HG02623 (cell line): ENCODE measurements around the gene CREB3.
A peak's percentile ranks its signal among the peaks of the same experiment; 100 is the strongest.

Experiments used
- ATAC-seq: cut with Tn5 transposase; IDR thresholded peaks from one replicate; pipeline ENCODE4 v1.9.1; 2021; ENCODE audit warnings: moderate library complexity; ENCODE audit not compliant: unreplicated experiment

Gene CREB3, protein sequence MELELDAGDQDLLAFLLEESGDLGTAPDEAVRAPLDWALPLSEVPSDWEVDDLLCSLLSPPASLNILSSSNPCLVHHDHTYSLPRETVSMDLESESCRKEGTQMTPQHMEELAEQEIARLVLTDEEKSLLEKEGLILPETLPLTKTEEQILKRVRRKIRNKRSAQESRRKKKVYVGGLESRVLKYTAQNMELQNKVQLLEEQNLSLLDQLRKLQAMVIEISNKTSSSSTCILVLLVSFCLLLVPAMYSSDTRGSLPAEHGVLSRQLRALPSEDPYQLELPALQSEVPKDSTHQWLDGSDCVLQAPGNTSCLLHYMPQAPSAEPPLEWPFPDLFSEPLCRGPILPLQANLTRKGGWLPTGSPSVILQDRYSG

DNA sequence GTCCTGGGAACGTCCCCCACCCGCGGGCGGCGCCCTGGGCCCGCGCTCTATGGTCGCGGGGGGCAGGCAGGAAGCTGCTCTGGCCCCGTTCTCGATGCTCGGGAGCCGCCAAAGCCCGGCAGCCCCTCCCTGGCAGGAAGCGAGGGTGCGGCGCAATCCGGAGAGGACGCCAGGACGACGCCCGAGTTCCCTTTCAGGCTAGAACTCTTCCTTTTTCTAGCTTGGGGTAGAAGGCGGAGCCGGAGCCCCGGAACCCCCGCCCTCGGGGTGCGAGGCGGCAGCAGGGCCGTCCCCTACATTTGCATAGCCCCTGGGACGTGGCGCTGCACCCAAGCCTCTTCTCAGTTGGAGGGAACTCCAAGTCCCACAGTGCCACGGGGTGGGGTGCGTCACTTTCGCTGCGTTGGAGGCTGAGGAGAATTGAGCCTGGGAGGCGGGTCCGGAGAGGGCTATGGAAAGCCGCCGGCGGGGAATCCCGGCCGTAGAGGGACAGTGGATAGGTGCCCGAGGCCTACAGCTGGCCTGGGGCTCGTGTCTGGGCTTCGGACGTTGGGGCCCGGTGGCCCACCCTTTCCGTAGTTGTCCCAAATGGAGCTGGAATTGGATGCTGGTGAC is at the start of gene CREB3, which contains the start of gene TLN1:
Gene CREB3 (plus strand): TSS at position 482 of the 615 bp plus-strand sequence. CDS start 107 bp downstream, at position 589.
Gene TLN1 (minus strand): TSS at position 11 of the 615 bp plus-strand sequence. CDS start 6,501 bp downstream, outside the sequence.
- ATAC-seq, result peak; percentile 75

DNA sequence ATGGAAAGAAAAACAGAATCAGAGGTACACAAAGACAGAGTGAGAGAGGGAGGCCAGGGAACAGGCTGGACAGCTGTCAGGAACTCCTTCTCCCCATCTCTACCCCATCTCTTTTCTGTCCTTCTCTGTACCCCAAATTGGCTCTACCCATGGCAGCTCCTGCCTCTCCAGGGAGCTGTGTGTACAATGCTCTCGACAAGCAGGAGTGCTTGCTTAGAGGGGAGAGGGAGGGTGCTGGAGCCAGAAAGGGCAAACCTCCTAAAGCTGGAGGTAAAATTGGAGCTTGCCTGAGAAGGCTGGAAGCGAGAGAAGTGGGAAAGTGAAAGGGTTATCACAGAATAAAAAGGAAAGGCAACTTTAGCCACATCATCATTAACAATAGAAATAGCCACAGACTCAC is 49.1 kb upstream of the CREB3 start:
- ATAC-seq, result no peak

DNA sequence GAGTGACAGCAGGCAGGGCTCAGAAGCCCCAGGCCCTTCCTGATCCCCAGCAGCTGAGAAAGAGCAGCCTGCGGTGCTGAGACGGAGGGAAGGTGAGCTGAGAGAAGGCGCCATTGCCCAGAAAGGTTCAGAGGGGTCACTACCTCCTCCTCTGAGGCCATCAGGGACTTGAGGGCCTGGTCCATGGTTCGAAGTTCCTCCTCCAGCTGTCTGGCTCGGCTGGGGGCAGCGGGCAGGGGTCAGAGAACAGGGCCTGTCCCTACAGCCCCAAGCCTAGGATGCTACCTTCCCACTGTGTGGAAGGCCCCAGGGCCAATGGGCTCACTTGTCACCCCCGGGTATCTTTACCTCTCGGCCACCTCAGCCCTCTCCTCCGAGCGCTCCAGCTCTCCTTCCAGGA is 47.5 kb upstream of the CREB3 start:
- ATAC-seq, result no peak

DNA sequence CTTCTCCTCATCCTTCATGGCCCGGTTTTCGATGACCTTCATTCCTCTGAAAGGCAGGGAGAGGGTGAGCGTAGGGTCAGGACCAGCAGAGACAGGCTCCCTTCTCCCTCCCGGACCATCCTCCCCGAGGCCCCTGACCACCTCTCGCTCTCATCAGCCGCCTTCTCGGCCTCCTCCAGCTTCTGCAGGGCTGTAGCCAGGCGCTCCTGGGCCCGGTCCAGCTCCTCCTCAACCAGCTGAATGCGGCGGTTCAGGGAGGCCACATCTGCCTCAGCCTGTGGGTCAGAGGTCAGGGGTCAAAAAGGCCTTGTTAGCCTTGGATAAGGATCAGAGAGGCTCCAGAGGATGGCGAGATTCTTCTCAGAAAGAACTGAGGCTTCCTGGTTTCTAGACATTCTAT is 47.0 kb upstream of the CREB3 start:
- ATAC-seq, result no peak

DNA sequence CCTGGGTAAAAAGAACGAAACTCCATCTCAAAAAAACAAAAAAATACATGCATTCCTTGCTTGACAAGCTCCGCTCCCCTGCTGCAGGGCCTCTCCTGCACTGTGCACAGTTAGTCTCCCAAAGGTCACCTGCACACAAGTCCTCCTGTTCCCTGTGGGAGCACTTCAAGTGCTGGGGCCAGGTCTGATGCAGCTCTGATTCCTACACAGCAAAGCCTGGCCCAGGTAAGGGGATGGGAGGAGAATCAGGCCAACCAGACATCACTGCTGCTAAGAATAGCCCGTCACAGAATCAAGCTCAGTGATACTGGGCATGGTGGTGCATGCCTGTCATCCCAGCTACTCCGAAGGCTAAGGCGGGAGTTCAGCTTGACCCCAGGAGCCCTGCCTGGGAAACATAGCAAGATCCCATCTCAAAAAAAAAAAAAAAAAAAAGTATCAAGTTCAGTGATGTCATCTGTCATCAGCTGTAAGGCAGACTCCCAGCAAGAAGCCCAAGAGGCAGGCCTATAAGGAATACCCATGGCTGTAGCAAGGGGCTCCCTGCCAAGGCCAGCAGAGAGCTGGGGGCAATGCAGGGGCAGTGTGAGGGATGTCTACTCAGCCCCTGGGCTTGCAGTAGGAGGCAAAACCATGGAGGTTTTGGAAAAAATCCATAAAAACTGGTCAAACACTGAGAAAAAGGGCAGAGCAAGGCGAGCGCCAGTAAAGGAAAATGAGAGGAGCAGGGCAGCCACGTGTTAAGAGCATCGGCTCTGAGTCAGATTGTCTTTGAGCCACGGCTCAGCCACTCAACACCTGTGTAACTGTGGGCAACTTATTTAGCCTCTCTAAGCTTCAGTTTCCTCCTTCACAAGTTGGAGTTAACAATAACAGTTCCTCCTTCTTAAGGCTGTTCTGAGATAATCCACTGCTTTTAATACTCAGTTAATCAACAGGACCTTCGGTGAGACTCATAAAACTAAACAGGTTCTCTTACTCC is 46.0 kb upstream of the CREB3 start:
- no peak for ATAC-seq

DNA sequence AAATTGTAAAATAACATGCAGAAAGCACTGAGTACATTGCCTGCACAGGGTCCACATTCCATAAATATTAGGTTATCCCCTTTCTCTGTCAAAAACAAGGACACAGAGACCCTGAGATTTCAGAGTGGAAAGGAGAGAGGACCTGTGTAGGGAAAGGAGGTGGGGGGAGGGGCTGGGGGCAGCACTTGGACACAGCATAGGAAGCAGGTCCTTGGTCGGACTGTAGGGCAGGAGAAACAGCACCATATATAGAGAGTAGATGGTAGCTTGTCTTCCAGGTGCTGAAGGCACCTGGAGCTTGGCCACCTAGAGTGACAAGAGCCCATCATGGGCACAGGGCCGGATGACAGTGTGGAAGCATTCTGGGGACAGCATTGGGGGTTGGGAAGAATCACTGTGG is 45.2 kb upstream of the CREB3 start:
- ATAC-seq, result no peak

DNA sequence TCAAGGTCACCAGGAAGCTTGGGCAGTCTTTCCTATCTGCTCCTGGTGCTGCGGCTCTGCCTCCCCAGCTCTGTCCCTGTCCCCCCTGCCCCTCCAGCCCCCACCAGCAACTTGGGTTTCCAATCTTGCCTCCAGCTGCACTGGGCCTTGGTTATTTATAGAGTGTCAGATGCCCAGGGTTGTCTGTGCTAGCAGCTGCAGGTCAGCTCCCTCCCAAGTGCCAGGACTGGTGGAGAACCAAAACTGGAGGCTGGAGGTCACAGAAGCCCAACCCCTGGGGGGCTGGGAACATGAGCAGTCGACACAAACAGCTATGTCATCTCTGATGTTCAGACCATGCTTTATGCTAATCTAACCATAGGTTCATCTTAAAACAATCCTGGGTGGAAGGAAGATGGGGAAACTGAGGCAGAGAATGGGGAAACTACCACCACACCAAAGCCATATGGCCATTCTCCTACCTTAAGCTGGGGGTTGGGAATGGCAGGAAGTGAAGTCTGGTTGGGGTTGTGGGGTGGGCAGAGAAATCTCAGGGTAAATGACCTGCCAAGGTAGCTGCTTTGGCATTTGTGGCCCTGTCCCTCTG is 44.4 kb upstream of the CREB3 start:
- ATAC-seq, result no peak

DNA sequence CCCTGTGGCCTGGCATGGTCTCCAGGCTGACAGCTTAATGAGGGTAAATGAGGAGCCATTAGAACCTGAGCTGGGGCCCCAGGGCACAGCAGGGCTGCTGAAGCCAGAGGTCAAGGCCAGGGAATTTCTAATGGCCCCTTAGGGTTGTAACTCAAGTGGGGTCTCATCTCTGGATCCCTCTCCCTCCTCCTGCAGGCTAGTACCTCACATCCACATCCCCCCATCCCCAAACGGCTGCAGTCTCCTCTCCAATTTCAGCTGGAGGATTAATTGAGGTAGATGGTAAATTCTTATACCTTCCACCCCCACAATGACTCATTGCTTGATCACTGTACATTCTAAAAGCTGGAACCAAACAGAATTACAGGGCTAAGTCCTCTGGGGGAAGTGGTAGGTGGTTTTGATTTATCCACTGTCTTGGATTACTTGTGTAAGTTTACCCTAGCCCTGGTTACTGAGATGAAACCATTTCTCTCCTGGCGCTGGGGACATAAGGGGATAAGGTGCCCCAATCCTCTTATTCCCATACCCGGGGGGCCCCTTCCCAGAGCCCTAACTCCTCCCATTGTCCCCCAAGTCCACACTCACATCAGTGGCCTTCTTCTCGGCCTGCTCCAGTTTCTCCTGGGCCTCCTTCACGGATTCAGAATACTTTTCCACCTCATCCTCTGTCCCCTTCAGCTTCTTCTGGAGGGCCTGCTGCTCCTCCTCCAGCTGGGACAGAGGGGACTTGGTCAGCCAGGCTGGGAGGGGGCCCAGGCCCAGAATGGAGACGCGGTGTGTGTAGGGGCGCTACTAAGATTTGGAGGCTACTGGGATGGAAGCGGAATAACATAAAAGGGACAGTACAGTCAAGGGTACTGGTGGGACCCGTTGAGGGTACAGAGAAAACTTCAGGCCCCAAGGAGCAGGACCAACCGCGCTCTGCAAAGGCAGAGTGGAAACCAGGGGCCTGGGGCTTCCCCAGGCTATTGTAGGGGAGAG is 43.6 kb upstream of the CREB3 start:
- no peak for ATAC-seq

DNA sequence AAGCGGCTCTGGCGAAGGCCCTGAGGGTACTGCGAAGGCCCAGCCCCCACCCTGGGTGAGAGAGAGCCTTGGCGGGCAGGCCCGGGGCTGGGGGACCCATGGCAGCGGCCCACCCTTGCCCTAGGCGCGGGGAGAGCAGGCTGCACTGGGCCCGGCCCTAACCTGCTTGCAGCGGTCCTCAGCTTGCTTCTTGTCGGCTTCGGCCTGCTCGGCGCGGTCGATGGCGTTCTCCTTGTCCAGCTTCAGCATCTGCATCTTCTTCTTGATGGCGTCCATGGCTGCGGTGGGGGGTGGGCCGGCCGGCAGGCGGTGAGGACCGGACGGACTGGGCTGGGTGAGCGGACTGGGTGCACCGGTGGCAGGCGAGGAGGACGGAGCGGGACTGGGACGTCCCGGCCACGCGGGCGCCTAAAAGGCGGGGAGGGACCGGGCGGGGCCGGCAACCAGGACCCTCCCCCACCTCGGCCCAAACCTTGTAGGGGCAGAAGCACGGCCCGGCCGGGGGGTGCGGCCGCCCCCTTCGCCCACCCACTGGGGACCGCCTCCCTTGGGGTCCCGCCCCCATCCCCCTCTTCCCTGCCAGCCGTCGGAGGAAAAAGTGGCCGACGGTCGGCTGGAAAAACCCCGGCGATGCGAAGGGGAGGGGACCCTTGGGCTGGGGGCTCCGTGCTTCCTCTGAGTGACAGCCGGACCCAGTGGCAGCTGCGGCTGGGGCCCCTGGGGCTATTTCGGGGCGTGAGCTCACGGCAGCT is 42.7 kb upstream of the CREB3 start, which contains the start of gene TPM2:
Gene TPM2 (minus strand): TSS at position 384 of the 752 bp plus-strand sequence. CDS start 108 bp downstream, at position 276.
- ATAC-seq, result no peak

DNA sequence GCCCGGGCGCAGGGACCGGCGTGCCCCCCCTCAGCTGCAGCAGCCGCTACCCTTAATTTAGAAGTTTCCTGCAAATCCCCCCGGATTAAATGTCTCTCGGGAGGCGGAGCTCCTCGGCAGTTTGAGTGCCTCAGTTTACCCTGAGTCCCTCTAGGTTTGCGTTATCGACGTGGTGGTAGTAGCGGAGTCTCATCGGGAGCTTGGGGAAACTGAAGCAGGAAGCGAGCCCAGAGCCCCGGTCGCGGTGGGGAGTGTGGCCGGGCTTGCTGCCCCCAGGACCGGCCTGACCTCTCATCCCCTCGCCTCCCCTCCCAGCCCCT is 42.2 kb upstream of the CREB3 start:
- ATAC-seq, result no peak

DNA sequence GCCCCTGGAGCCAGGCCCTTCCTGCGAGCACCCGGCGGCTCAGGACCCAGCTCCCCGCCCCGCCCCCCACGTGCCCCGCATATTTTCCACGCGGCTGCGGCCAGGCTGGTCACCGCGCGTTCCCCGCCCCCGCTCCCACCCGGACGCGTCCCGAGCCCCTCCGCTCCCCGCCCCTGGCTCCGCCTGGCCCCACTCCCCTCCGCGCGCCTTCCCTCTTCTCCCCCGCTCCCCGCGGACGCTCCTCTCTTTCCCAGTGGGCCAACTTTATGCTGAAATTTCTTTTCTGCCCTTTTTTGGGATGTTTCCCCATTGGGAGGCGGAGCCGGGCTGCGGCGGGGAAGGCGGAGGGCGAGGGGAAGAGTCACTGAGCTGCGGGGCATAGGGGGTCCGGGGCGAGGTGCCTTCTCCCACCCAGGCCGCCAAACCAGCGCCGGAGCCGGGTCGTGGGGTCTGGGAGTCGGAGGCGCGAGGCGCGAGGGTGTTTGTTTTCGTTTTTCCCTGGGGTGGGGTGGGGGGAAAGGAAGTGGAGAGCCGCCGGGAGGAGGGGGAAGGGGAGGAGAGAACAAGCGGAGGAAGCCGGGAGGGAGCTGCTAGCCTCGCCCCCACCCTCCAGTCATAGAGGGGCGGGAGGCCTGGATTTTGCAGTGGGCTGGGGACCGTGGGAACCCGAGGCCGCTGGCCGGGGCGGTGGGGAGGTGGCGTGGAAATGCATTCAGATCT is 41.7 kb upstream of the CREB3 start:
- no peak for ATAC-seq

DNA sequence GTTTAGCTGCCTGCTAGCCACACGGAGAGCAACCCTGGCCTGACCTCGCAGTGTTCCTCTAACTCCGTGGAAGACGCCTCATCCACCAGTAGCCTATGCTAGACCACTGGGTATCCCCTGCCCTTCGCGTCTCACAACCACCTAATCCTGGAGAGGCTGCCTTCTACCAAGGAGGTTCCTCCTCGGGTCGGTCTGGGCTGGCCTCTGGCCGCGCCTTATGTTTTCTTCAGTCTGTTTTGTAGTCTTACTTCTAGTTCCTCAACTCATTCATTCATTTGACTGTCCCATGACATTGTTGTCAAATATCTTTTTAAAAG is 41.2 kb upstream of the CREB3 start:
- ATAC-seq, result no peak

DNA sequence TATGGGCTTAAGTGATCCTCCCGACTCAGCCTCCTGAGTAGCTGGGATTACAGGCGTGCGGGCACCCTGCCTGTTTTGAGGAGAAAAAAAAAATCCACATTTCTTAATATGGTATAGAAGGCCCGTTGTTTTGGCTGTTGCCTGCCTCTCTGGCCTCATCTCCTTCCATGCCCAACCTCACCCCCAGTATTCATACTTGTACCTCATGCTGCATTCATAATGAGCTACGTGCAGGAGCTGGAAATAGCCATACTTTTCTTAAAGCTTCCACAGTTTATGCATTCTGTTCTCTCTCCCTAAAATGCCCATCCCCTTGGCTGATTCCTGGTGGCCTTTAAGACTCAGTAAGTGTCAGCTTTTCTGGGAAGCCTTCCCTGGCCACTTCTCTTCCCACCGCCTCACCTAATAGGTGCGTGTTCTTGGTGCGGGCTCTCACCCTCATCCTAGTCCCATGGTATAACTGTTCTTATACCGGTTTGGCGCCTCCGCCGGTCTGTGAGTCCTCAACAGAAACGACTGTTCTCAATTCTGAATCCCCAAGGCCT is 40.6 kb upstream of the CREB3 start:
- ATAC-seq, result no peak

DNA sequence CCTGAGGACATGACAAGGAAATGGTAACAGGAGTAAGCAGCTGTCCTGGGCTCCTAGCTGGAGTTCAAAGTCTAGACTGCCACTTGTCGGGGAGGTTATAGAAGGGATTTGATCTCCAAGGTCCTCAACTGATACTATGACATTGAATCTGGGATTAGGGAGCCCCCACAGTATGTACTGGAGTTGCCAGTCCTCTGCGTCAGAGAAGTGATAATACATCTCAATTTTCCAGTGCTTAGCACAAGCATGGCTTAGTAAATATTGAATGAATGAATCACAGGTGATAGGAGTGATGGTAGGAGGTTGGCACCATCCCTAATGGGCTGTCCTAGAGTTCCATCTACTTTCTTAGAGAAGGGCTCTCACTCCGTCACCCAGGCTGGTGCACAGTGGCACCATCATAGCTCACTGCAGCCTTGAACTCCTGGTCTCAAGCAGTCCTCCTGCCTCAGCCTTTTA is 36.5 kb upstream of the CREB3 start:
- no peak for ATAC-seq

DNA sequence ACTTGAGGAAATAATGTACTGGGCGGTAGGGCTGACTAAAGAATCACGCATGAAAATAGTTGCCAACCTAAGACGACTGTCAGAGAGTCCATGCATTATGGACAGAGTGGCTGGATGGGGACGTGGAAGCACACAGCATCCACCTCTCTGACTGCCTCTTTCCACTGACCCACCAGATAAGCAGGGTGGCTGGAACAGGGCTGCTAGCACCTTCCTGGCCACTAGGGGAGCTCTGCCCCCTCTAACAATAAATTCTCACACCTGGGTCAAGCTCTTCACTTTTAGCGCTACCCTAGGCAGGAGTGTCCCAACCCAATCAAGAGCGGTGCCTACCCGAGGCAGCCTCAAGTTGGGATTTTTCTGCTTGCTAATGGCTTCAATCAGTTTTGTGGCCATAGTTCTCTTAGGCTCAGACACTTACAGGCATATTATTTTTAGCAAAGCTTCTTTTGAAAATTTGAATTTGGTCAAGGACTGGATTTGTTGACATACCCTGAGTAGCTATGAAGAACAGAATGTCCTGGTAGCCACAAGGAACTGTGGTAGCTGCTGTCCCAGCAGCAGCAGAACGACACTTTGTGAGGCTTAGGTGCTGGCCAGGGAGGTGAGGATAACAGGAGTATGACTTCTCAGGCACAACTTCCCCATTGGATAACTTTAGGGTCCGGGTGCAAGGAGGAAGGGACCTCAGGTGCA is 35.8 kb upstream of the CREB3 start:
- ATAC-seq, result peak; percentile 75

DNA sequence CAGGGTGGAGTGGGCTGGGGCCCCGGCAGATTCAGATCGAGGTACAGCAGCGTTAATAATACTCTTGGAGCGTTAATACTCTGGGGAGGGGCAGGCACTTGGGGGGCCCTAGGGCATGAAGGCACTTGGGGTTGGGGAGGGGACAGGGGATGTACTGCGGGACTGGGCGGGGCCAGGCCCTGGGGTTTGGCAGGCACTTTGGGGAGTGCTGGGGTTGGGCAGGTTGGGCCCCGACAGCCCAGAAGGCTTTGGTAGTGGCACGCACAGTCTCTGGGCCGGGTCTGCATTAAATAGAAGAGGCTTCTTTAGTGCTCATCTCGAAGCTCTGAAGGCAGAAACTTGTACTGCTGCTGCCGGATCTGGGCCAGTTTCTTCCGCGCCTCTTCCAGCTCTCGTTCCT is 35.0 kb upstream of the CREB3 start:
- no peak for ATAC-seq

DNA sequence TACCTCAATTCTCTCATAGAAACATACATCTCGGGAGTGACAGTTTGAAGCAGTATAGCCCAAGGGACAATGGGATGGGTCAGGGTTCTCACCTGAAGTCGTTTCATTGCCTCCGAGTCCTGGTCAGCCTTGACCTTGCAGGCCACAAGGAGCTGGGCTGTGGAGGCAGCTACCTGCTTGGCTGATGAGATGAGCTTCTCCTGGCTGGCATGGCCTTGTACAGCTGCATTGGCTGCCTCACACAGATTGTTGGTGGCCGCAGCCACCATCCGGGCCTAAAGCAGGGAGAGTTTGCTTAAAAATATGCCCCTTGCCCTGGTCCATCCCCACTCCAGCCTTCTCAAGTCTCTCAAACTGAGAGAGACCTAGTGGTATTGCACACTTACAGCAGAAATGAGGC is 34.2 kb upstream of the CREB3 start:
- no peak for ATAC-seq

DNA sequence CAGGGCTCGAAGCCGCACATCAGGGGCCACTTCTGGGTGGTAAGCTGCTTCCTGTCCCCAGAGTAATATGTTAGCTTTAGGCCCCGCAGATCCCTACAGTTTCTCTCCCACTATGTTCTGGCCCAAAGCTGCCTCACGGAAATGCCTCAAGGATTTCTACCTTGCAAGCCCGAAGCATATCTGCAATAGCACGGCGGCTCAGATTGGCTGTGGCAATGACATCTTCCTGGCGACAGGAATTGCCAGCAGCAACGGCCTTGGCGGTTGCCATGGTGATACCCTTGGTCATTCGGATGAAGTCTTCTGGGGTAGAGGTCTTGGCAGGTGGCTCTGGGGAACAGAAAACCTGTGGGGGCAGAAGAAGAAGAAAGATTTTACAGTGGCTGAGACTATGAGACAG is 32.4 kb upstream of the CREB3 start:
- no peak for ATAC-seq
